Left lung (tissue), 10 donors: Measurements from ENCODE around the gene VPS13A. TPM values are rescaled to one million over a fixed set of nuclear protein-coding genes. Genes with fewer than 3 reads are reported as not detected.

Experiments
- ATAC-seq: fragments of 200-7000 bp; cut with Tn5 transposase; one replicate; pipeline ENCODE4 v1.9.1; 2020; ENCODE audit warnings: moderate library complexity
- DNase-seq, 4 donors: peaks; one replicate each; pipeline ENCODE4 v3.0.0-alpha.2; 2013 to 2020
- H3K27ac ChIP-seq, 2 donors: fragments of 200-600 bp; sonication (generic) in 1 of 2; one replicate each; pipeline versions ENCODE4 v1.5.0 to v1.8.0; 2020 to 2021
- H3K27me3 ChIP-seq, 2 donors: fragments of 200-600 bp; sonication (generic) in 1 of 2; one replicate each; pipeline versions ENCODE4 v1.5.0 to v1.8.0; 2020 to 2021
- H3K36me3 ChIP-seq, 2 donors: fragments of 200-600 bp; sonication (generic) in 1 of 2; one replicate each; pipeline versions ENCODE4 v1.5.0 to v1.8.0; 2020 to 2021
- H3K4me1 ChIP-seq, 2 donors: fragments of 200-600 bp; one replicate each; pipeline ENCODE4 v1.8.0; 2021
- H3K4me3 ChIP-seq, 2 donors: fragments of 200-600 bp; sonication (generic) in 1 of 2; one replicate each; pipeline versions ENCODE4 v1.5.0 to v1.8.0; 2020 to 2021; ENCODE audit warnings: mild to moderate bottlenecking in 1 of 2
- H3K9me3 ChIP-seq, 2 donors: fragments of 200-600 bp; sonication (generic) in 1 of 2; one replicate each; pipeline versions ENCODE4 v1.5.0 to v1.8.0; 2020 to 2021
- CTCF ChIP-seq, 2 donors: fragments of 200-600 bp; sonication (generic) in 1 of 2; IDR thresholded peaks; one replicate each; pipeline versions ENCODE4 v1.5.0 to v1.8.0; 2021; ENCODE audit warnings: antibody characterized with exemption in 2 of 2
- intact Hi-C, 2 donors: fragments of 100-400 bp; cut with DNase I; formaldehyde crosslinking; loops; one replicate each; pipeline versions ENCODE4 v1.11.2 to v1.14.2; 2022
- polyA plus RNA-seq, 6 donors: library from polyadenylated mRNA; unstranded; fragments of 120-200 nt; gene quantifications; one replicate each; pipeline ENCODE4 v1.2.1, GENCODE V29; 2013; ENCODE audit not compliant: insufficient read length in 6 of 6
- total RNA-seq, 2 donors: library from RNA; stranded (reverse); fragmentation: NEBNext Ultra II Directional; extraction: Animal tissue kit (Norgen Biotek cat#: 25700); gene quantifications; one replicate each; pipeline ENCODE4 v1.2.1, GENCODE V29; 2021
- donor health status: DM: no; HTN: yes; CAD: no.
- donor health status: DM: no; HTN: no; CAD: no.

VPS13A gene
- total and polyA plus RNA-seq, 8 donors = 19.7 to 36.1 (median 28.7) TPM

- H3K4me3 ChIP-seq = no peak overlapping the region
- H3K27me3 ChIP-seq = no peaks in the 10 kb centered on the region
- H3K4me1 ChIP-seq = no peaks in the 10 kb centered on the region
- TF ChIP-seq CTCF (IDR thresholded peaks at IDR 0.05) = no peak
- intact Hi-C loops = no loop called here
- DNase-seq (no peak), ATAC-seq (no peak)
- no peak overlapping the region for H3K27ac ChIP-seq
- no peaks in the 10 kb centered on the region for H3K9me3 ChIP-seq
- H3K36me3 ChIP-seq = peaks cover 0 to 38% of the 10 kb centered on the region in 2 donors
Observed at GRCh38 chr9:77370064-77370463, 192.7 kb downstream of the VPS13A start.

- ATAC-seq (no peak), DNase-seq (no peak)
- no peak overlapping the region for H3K27ac ChIP-seq
- H3K4me3 ChIP-seq = no peak overlapping the region
- intact Hi-C loops = no loop called here
- no peaks in the 10 kb centered on the region for H3K27me3 ChIP-seq
- no peaks in the 10 kb centered on the region for H3K4me1 ChIP-seq
- no peak for TF ChIP-seq CTCF (IDR thresholded peaks at IDR 0.05)
- no peaks in the 10 kb centered on the region for H3K9me3 ChIP-seq
- H3K36me3 ChIP-seq = peaks cover 0 to 22% of the 10 kb centered on the region in 2 donors
Observed at GRCh38 chr9:77374266-77374665, 196.9 kb downstream of the VPS13A start.

- Histone ChIP-seq H3K4me3 (no peak overlapping the region), H3K36me3 (peaks cover 0 to 5% of the 10 kb centered on the region in 2 donors), H3K4me1 (no peaks in the 10 kb centered on the region), H3K9me3 (no peaks in the 10 kb centered on the region), H3K27me3 (no peaks in the 10 kb centered on the region), H3K27ac (no peak overlapping the region)
- intact Hi-C loops = no loop called here
- DNase-seq (no peak), ATAC-seq (no peak)
- no peak for TF ChIP-seq CTCF (IDR thresholded peaks at IDR 0.05)
Observed at GRCh38 chr9:77375956-77376532, 198.7 kb downstream of the VPS13A start.

GRCh38 chr9:77384406-77384805 is 207.1 kb downstream of the VPS13A start:
- DNase-seq (no peak), ATAC-seq (no peak)
- Histone ChIP-seq H3K27ac (no peak overlapping the region), H3K4me1 (no peaks in the 10 kb centered on the region), H3K27me3 (no peaks in the 10 kb centered on the region), H3K9me3 (no peaks in the 10 kb centered on the region), H3K4me3 (no peak overlapping the region), H3K36me3 (peaks cover 0 to 6% of the 10 kb centered on the region in 2 donors)
- intact Hi-C loops = no loop called here
- TF ChIP-seq CTCF (IDR thresholded peaks at IDR 0.05) = no peak

- DNase-seq (no peak), ATAC-seq (no peak)
- intact Hi-C loops = no loop called here
- Histone ChIP-seq H3K27ac (no peak overlapping the region), H3K4me3 (no peak overlapping the region), H3K27me3 (no peaks in the 10 kb centered on the region), H3K4me1 (no peaks in the 10 kb centered on the region), H3K36me3 (peaks cover 0 to 6% of the 10 kb centered on the region in 2 donors), H3K9me3 (no peaks in the 10 kb centered on the region)
- TF ChIP-seq CTCF (IDR thresholded peaks at IDR 0.05) = no peak
Observed at GRCh38 chr9:77386187-77386586, 208.9 kb downstream of the VPS13A start.
